ENCODE data around the gene SNTB2. TPM values are rescaled to one million over a fixed set of nuclear protein-coding genes. Genes with fewer than 3 reads are reported as not detected.

SNTB2 gene
- total and polyA plus RNA-seq, 2 of the 8 experiments (the other 6 are each of a cell fraction or from before 2014, with no cell fraction given) = 6.0 to 16.1 TPM

DNA sequence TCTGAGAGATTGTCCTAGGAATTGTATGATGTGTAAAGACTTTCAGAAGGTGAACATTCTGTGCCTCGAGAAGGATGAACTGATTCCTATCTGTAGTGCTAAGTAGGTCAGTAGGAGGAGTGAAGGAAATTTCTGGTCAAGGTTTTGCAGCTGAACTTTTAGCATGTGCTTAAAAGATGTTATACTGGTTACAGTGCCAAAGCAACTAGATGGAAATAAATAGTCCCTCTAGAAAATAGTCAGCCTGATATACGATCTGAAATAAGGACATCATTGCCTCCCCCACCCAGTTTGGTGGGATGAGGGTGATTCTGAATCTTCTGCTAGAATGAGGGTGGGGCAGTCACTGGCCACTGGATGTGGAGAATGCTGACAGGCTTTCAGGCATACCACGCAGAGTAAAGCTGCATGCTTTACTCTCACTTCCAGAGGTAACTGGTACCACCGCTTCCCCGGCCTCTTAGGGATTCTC is 66.9 kb downstream of the SNTB2 start:
- H2BK20ac ChIP-seq (ENCODE audit: low read length) = no peak overlapping the region
- no peaks in the 10 kb centered on the region for H3K9me3 ChIP-seq (ENCODE audit: insufficient read depth in 2 of 2, low read depth in 1 of 2, low read length in 1 of 2)
- H3K27me3 ChIP-seq (replicated peaks in 1 of 4; ENCODE audit: control insufficient read depth in 3 of 4, extremely low read depth in 1 of 4, insufficient read depth in 3 of 4, low read length in 3 of 4) = no peaks in the 10 kb centered on the region
- H3K18ac ChIP-seq (ENCODE audit: extremely low read depth, low read length) = no peak overlapping the region
- H3K4me1 ChIP-seq (replicated peaks in 1 of 4; ENCODE audit: control insufficient read depth in 3 of 4, insufficient read depth in 4 of 4, low read length in 3 of 4) = no peaks in the 10 kb centered on the region
- no peak overlapping the region for H2BK5ac ChIP-seq (ENCODE audit: low read depth, low read length)
- H3K4me2 ChIP-seq (ENCODE audit: insufficient read depth in 1 of 2, low read depth in 2 of 2, low read length in 2 of 2) = no peak overlapping the region
- no peaks in the 10 kb centered on the region; a peak in 1 of 4 replicates for H3K79me2 ChIP-seq (ENCODE audit: control insufficient read depth in 1 of 2, insufficient read depth in 2 of 2, low read length in 2 of 2)
- TF ChIP-seq EZH2 (IDR thresholded peaks at IDR 0.05; ENCODE audit: low read depth, low read length, severe bottlenecking) (no peak), HDAC6 (IDR thresholded peaks at IDR 0.05; ENCODE audit: low read depth, low read length) (no peak), TEAD4 (IDR thresholded peaks at IDR 0.05; ENCODE audit: low read depth, low read length) (no peak), RNF2 (IDR thresholded peaks at IDR 0.05; ENCODE audit: borderline replicate concordance, low read depth, low read length, missing control alignments, poor library complexity, severe bottlenecking) (no peak), BRCA1 (IDR thresholded peaks at IDR 0.05; ENCODE audit: low read depth, low read length) (no peak), JUN (IDR thresholded peaks at IDR 0.05; ENCODE audit: low read depth, low read length) (no peak), KDM1A (IDR thresholded peaks at IDR 0.05; ENCODE audit: borderline replicate concordance, low read length) (no peak), SAP30 (IDR thresholded peaks at IDR 0.05; ENCODE audit: insufficient read depth, insufficient replicate concordance, low read length) (no peak), KDM4A (IDR thresholded peaks at IDR 0.05; ENCODE audit: low read depth, low read length, severe bottlenecking) (no peak), BACH1 (IDR thresholded peaks at IDR 0.05; ENCODE audit: low read length) (no peak), TCF12 (IDR thresholded peaks at IDR 0.05; ENCODE audit: low read depth, low read length) (no peak), JUND (IDR thresholded peaks at IDR 0.05; ENCODE audit: low read length) (no peak)
- TF ChIP-seq, protein P1, sequence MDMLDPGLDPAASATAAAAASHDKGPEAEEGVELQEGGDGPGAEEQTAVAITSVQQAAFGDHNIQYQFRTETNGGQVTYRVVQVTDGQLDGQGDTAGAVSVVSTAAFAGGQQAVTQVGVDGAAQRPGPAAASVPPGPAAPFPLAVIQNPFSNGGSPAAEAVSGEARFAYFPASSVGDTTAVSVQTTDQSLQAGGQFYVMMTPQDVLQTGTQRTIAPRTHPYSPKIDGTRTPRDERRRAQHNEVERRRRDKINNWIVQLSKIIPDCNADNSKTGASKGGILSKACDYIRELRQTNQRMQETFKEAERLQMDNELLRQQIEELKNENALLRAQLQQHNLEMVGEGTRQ (IDR thresholded peaks at IDR 0.05; ENCODE audit: low read length) = no peak
- no peak overlapping the region for H2AK5ac ChIP-seq (ENCODE audit: low read depth, low read length)
- H3K9ac ChIP-seq (replicated peaks in 1 of 4; ENCODE audit: extremely low read depth in 1 of 4, low read depth in 3 of 4, low read length in 3 of 4) = no peak overlapping the region
- no peak overlapping the region for H4K5ac ChIP-seq (ENCODE audit: insufficient read length, low read depth, low read length)
- H3K36me3 ChIP-seq (ENCODE audit: control insufficient read depth in 2 of 4, insufficient read depth in 4 of 4, low read length in 3 of 4) = no peaks in the 10 kb centered on the region
- no peak overlapping the region for H2BK12ac ChIP-seq (ENCODE audit: low read depth, low read length)
- no peaks in the 10 kb centered on the region for H3K79me1 ChIP-seq (ENCODE audit: low read depth, low read length)
- POLR2A ChIA-PET (ENCODE audit: partially characterized antibody) = no interaction called here
- no peak for FAIRE-seq
- no peak overlapping the region for H3K27ac ChIP-seq (ENCODE audit: low read depth, low read length)
- no peak overlapping the region for H4K8ac ChIP-seq (ENCODE audit: extremely low read depth, insufficient read depth, low read length)
- H3K23me2 ChIP-seq (ENCODE audit: low read depth, low read length) = no peaks in the 10 kb centered on the region
- no peaks in the 10 kb centered on the region for H4K20me1 ChIP-seq (replicated peaks in 1 of 2; ENCODE audit: control insufficient read depth in 1 of 2, insufficient read depth in 2 of 2, low read length in 2 of 2)
- no peak overlapping the region for H3K4me3 ChIP-seq (ENCODE audit: extremely low read depth in 1 of 4, insufficient read depth in 2 of 4, low read depth in 3 of 4, low read length in 4 of 4)
- no peak overlapping the region for H3K56ac ChIP-seq (replicated peaks; ENCODE audit: insufficient read length, low read depth, low read length)
- DNase-seq (ENCODE audit: low read depth in 1 of 2, low spot score in 2 of 2) = no peak
- H2BK120ac ChIP-seq (replicated peaks; ENCODE audit: low read depth, low read length) = no peak overlapping the region
- WGBS, 2 experiments (ENCODE audit: extremely low coverage in 1 of 2, insufficient coverage in 1 of 2, insufficient read length in 1 of 2, insufficient replicate concordance in 2 of 2, low coverage in 1 of 2, low lambda C conversion rate in 2 of 2, missing lambda C conversion rate in 1 of 2) = 96% methylated on average over 5 of the region's 5 CpGs; no CpG with 5 or more reads in 1 of the 2 experiments
- H4K91ac ChIP-seq (replicated peaks; ENCODE audit: insufficient read length, low read length) = no peak overlapping the region
- H3K4ac ChIP-seq (replicated peaks; ENCODE audit: insufficient read length, low read depth, low read length) = no peak overlapping the region
- H2BK15ac ChIP-seq (ENCODE audit: low read length) = no peak overlapping the region
- no peak overlapping the region for H2AFZ ChIP-seq (ENCODE audit: low read length)
- no peak overlapping the region for H3K14ac ChIP-seq (ENCODE audit: insufficient read length)
- no peak overlapping the region for H3K23ac ChIP-seq (ENCODE audit: insufficient read length)
- CTCF ChIA-PET (ENCODE audit: partially characterized antibody) = interaction anchor here (2.2 kb wide), 1 partner anchor 10 kb away, joined by 5 read pairs; no protein-coding TSS in a partner anchor
